ENCODE measurements around the gene LACTB. TPM values are rescaled to one million over a fixed set of nuclear protein-coding genes. Genes with fewer than 3 reads are reported as not detected.

LACTB gene
- total and polyA plus RNA-seq, 4 donors = 13.1 to 38.1 (median 29.9) TPM

DNA sequence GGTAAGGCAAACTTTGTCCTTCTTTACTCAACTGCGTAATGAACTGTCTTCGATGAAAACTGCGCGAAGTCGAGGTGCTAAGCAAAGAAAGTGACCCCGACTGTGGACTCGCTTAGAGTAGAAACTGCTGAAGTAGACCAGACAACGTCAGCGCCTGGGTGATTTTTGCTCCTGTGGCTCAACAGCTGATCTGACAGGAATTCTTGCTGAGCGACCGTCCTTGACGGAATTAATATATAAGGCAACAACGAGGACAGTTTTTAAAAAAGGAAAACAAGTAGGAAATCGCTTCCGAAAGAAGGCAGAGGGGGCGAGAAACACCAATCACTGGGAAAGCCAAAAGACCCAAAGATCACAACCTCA, 35.1 kb downstream of the LACTB start:
- H3K27ac ChIP-seq (ENCODE audit: low read depth in 1 of 2, low read length in 1 of 2) = peak overlapping the region; percentile 98
- H3K4me1 ChIP-seq (ENCODE audit: control insufficient read depth in 5 of 5, insufficient read depth in 5 of 5, low read length in 5 of 5) = peaks cover 0 to 12% (median 2%) of the 10 kb centered on the region in 5 donors
- no peaks in the 10 kb centered on the region for H3K9me3 ChIP-seq (ENCODE audit: control insufficient read depth in 4 of 4, insufficient read depth in 3 of 4, low read length in 3 of 4)
- DNase-seq (peak in 2 of 3 donors; percentile 71 to 76), ATAC-seq (ENCODE audit: insufficient read depth, low FRiP score) (no peak)
- 0% methylated on average over 16 of the region's 16 CpGs for WGBS, 2 donors
- H3K27me3 ChIP-seq (ENCODE audit: control insufficient read depth in 3 of 3, insufficient read depth in 3 of 3, low read length in 2 of 3) = no peaks in the 10 kb centered on the region
- peaks cover 6 to 22% (median 7%) of the 10 kb centered on the region in 4 donors for H3K36me3 ChIP-seq (ENCODE audit: control insufficient read depth in 4 of 4, insufficient read depth in 4 of 4, low read length in 4 of 4)
- TF ChIP-seq, protein P1, sequence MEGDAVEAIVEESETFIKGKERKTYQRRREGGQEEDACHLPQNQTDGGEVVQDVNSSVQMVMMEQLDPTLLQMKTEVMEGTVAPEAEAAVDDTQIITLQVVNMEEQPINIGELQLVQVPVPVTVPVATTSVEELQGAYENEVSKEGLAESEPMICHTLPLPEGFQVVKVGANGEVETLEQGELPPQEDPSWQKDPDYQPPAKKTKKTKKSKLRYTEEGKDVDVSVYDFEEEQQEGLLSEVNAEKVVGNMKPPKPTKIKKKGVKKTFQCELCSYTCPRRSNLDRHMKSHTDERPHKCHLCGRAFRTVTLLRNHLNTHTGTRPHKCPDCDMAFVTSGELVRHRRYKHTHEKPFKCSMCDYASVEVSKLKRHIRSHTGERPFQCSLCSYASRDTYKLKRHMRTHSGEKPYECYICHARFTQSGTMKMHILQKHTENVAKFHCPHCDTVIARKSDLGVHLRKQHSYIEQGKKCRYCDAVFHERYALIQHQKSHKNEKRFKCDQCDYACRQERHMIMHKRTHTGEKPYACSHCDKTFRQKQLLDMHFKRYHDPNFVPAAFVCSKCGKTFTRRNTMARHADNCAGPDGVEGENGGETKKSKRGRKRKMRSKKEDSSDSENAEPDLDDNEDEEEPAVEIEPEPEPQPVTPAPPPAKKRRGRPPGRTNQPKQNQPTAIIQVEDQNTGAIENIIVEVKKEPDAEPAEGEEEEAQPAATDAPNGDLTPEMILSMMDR (IDR thresholded peaks at IDR 0.05; ENCODE audit: control extremely low read depth, extremely low read depth) = no peak
- peak overlapping the region; percentile 72 to 95 for H3K9ac ChIP-seq (ENCODE audit: insufficient read depth in 1 of 2, low read length in 2 of 2)
- peak overlapping the region; percentile 73 for H3K4me3 ChIP-seq

DNA sequence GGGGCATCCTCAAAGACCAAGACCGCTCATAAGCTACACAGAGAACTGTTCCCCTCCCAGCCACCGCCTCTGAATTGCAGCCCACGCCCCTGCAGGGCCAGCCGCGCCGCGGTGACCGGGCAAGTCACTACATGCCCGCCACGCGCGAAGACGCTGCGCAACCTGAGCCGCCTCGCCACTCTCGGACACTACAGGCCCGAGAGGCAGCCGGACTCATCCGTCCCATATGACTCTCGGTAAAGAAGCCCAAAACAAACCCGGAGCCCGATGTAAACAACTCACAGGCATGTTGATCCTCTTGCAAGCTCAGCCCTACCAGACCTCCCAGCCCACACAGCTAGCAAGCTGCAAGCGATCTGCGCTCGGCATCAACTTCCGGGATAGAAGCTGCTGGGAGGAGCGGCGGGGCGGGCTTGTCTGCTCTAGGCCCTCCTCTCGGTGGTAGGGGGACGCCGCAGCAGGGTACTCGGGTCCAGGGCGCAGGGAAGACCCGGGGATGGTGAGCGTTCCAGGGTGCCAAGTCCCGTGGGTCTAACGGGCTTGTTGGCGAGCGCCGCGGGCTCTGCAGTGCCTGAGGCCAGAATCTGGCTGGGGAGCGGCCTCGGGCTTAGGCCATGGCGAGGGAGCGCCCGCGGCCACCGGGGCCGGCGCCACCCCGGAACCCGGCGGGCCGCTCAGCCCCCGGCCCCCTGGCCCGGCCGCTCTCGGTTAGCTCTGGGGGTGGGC, 35.6 kb downstream of the LACTB start, which contains the start of gene RPS27L:
TSS of gene RPS27L (minus strand) at position 360 of the 726 bp plus-strand sequence. CDS start at position 288, 72 bp downstream.
- H3K9me3 ChIP-seq (ENCODE audit: control insufficient read depth in 4 of 4, insufficient read depth in 3 of 4, low read length in 3 of 4) = no peaks in the 10 kb centered on the region
- H3K4me1 ChIP-seq (ENCODE audit: control insufficient read depth in 5 of 5, insufficient read depth in 5 of 5, low read length in 5 of 5) = peaks cover 0 to 12% (median 2%) of the 10 kb centered on the region in 5 donors
- H3K36me3 ChIP-seq (ENCODE audit: control insufficient read depth in 4 of 4, insufficient read depth in 4 of 4, low read length in 4 of 4) = peaks cover 3 to 18% (median 6%) of the 10 kb centered on the region in 4 donors
- no peaks in the 10 kb centered on the region for H3K27me3 ChIP-seq (ENCODE audit: control insufficient read depth in 3 of 3, insufficient read depth in 3 of 3, low read length in 2 of 3)
- H3K27ac ChIP-seq (ENCODE audit: low read depth in 1 of 2, low read length in 1 of 2) = peak within 1 kb of the TSS; percentile 98
- WGBS, 2 donors = 0 to 1% methylated on average over 58 to 60 of the region's 60 CpGs
- DNase-seq = peak; percentile 97 to 98 (median 98)
- TF ChIP-seq, protein P1 (IDR thresholded peaks at IDR 0.05; ENCODE audit: control extremely low read depth, extremely low read depth) = no peak
- peak within 1 kb of the TSS; percentile 73 for H3K4me3 ChIP-seq
- H3K9ac ChIP-seq (ENCODE audit: insufficient read depth in 1 of 2, low read length in 2 of 2) = peak within 1 kb of the TSS; percentile 72 to 95
- ATAC-seq (ENCODE audit: insufficient read depth, low FRiP score) = peak; percentile 98

DNA sequence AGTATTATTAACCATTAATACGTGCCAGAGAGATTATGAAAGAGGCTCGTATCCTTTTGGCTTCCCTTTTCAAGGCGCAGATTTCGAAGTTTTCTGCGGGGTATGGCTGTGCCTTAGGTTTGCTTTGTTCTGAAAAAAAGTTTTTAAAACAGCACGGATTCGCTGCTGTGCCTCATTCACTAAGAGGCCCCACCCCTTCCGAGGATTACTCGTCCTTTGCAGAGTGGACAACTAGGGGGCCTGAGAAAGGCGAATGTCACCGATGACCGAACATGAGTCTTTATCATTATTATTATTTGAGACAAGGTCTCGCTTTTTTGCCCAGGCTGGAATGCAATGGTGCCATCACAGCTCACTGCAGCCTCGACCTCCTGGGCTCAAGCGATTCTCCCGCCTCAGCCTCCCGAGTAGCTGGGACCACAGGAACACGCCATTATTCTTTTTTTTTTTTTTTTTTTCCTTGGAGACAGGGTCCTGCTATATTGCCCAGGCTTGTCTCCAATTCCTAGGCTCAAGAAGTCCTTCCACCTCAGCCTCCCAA, 36.3 kb downstream of the LACTB start:
- H3K4me3 ChIP-seq = peak overlapping the region; percentile 73
- peaks cover under 1 to 12% (median 3%) of the 10 kb centered on the region in 4 donors for H3K36me3 ChIP-seq (ENCODE audit: control insufficient read depth in 4 of 4, insufficient read depth in 4 of 4, low read length in 4 of 4)
- H3K27ac ChIP-seq (ENCODE audit: low read depth in 1 of 2, low read length in 1 of 2) = peak overlapping the region; percentile 98
- peak overlapping the region; percentile 72 to 95 for H3K9ac ChIP-seq (ENCODE audit: insufficient read depth in 1 of 2, low read length in 2 of 2)
- TF ChIP-seq, protein P1 (IDR thresholded peaks at IDR 0.05; ENCODE audit: control extremely low read depth, extremely low read depth) = no peak
- H3K9me3 ChIP-seq (ENCODE audit: control insufficient read depth in 4 of 4, insufficient read depth in 3 of 4, low read length in 3 of 4) = no peaks in the 10 kb centered on the region
- DNase-seq = peak; percentile 84 to 95 (median 93)
- H3K4me1 ChIP-seq (ENCODE audit: control insufficient read depth in 5 of 5, insufficient read depth in 5 of 5, low read length in 5 of 5) = peaks cover 0 to 12% (median 2%) of the 10 kb centered on the region in 5 donors
- ATAC-seq (ENCODE audit: insufficient read depth, low FRiP score) = peak; percentile 32
- 7 to 9% methylated on average over 18 of the region's 18 CpGs for WGBS, 2 donors
- H3K27me3 ChIP-seq (ENCODE audit: control insufficient read depth in 3 of 3, insufficient read depth in 3 of 3, low read length in 2 of 3) = no peaks in the 10 kb centered on the region
